ENCODE results near the gene DOCK7.

DNA sequence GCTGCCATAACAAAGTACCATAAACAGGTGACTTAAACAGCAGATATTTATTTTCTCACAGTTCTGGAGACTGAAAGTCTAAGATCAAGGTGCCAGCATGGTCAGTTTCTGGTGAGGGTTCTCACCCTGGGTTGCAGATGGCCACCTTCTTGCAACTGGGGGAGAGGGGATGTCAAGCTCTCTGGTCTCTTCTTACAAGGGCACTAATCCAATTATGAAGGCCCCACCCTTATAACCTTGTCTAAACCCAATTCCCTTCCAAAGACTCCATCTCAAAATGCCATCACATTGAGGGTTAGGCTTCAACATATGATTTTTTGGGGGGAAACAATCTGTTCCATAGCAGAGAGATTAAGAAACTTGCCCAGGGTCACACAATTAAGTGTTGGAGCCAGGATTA, 115.7 kb downstream of the DOCK7 start:
- TF ChIP-seq, protein P1, sequence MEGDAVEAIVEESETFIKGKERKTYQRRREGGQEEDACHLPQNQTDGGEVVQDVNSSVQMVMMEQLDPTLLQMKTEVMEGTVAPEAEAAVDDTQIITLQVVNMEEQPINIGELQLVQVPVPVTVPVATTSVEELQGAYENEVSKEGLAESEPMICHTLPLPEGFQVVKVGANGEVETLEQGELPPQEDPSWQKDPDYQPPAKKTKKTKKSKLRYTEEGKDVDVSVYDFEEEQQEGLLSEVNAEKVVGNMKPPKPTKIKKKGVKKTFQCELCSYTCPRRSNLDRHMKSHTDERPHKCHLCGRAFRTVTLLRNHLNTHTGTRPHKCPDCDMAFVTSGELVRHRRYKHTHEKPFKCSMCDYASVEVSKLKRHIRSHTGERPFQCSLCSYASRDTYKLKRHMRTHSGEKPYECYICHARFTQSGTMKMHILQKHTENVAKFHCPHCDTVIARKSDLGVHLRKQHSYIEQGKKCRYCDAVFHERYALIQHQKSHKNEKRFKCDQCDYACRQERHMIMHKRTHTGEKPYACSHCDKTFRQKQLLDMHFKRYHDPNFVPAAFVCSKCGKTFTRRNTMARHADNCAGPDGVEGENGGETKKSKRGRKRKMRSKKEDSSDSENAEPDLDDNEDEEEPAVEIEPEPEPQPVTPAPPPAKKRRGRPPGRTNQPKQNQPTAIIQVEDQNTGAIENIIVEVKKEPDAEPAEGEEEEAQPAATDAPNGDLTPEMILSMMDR (IDR thresholded peaks at IDR 0.05): no peak
- TF ChIP-seq POLR2A (IDR thresholded peaks at IDR 0.05): no peak

All from esophagus squamous epithelium (tissue), 4 donors.